HL-60 (cell line): ENCODE data around the gene RYR2.

Experiments
- DNase-seq, 2 experiments: peaks; one replicate each; pipeline ENCODE4 v3.0.0-alpha.2; 2010 to 2020; ENCODE audit warnings: low read depth in 1 of 2, low spot score in 1 of 2
- H3K27ac ChIP-seq: fragments of 250-450 bp; sonication (Bioruptor Pico); replicated peaks from 2 replicates; pipeline ENCODE4 v1.5.1; 2020; ENCODE audit warnings: mild to moderate bottlenecking, moderate library complexity
- H3K27me3 ChIP-seq: fragments of 250-450 bp; sonication (Bioruptor Pico); 2 replicates; pipeline ENCODE4 v1.5.1; 2021; ENCODE audit warnings: mild to moderate bottlenecking, moderate library complexity; ENCODE audit not compliant: insufficient read depth, poor library complexity, severe bottlenecking
- H3K4me3 ChIP-seq: replicated peaks from 2 replicates; pipeline ENCODE4 v1.5.1; 2011; ENCODE audit warnings: mild to moderate bottlenecking, control low read depth, low read length; ENCODE audit not compliant: insufficient read depth
- GABPA ChIP-seq: IDR thresholded peaks from 2 replicates; pipeline ENCODE4 v1.6.1; 2012; ENCODE audit warnings: low read depth
- POLR2AphosphoS5 ChIP-seq: IDR thresholded peaks from 2 replicates; pipeline ENCODE4 v1.6.1; 2012; ENCODE audit warnings: low read depth
- SPI1 ChIP-seq: IDR thresholded peaks from 2 replicates; pipeline ENCODE4 v1.6.1; 2012; ENCODE audit warnings: low read depth, mild to moderate bottlenecking, borderline replicate concordance
- TF ChIP-seq, protein P1 (sequence below): IDR thresholded peaks from 2 replicates; pipeline ENCODE4 v1.6.1; 2012; ENCODE audit warnings: low read depth; ENCODE audit not compliant: insufficient replicate concordance
- TF ChIP-seq, protein P2 (sequence below): IDR thresholded peaks from one replicate; pipeline ENCODE4 v1.5.1; 2011; ENCODE audit warnings: low read length, control low read depth, inconsistent platforms; ENCODE audit not compliant: insufficient read depth

Gene RYR2

DNA sequence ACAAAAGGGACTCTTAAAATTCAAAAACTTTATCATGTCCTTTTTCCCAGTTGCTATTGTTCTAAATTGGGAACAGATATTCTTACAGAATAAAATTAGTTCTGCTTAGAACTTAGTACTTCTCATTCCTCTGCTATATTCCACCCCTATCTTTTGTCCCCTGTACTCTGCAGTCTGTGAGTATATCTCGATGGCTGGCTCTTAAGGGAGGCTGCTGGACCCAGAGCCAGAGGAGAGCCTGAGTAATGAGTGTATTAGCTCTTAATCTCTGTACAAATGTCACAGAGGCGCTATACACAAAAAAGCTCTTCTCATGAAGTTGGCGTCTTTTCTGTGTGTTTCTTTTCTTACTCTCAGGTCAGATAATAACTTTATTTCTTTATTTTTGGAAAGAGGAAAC, 425.3 kb downstream of the RYR2 start:
- DNase-seq = no peak
- Histone ChIP-seq H3K27me3 (no peaks in the 10 kb centered on the region), H3K4me3 (no peak overlapping the region), H3K27ac (no peak overlapping the region)
- no peak for TF ChIP-seq POLR2AphosphoS5
- no peak for TF ChIP-seq GABPA
- TF ChIP-seq, protein P1, sequence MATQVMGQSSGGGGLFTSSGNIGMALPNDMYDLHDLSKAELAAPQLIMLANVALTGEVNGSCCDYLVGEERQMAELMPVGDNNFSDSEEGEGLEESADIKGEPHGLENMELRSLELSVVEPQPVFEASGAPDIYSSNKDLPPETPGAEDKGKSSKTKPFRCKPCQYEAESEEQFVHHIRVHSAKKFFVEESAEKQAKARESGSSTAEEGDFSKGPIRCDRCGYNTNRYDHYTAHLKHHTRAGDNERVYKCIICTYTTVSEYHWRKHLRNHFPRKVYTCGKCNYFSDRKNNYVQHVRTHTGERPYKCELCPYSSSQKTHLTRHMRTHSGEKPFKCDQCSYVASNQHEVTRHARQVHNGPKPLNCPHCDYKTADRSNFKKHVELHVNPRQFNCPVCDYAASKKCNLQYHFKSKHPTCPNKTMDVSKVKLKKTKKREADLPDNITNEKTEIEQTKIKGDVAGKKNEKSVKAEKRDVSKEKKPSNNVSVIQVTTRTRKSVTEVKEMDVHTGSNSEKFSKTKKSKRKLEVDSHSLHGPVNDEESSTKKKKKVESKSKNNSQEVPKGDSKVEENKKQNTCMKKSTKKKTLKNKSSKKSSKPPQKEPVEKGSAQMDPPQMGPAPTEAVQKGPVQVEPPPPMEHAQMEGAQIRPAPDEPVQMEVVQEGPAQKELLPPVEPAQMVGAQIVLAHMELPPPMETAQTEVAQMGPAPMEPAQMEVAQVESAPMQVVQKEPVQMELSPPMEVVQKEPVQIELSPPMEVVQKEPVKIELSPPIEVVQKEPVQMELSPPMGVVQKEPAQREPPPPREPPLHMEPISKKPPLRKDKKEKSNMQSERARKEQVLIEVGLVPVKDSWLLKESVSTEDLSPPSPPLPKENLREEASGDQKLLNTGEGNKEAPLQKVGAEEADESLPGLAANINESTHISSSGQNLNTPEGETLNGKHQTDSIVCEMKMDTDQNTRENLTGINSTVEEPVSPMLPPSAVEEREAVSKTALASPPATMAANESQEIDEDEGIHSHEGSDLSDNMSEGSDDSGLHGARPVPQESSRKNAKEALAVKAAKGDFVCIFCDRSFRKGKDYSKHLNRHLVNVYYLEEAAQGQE = no peak
- no peak for TF ChIP-seq SPI1
- TF ChIP-seq, protein P2, sequence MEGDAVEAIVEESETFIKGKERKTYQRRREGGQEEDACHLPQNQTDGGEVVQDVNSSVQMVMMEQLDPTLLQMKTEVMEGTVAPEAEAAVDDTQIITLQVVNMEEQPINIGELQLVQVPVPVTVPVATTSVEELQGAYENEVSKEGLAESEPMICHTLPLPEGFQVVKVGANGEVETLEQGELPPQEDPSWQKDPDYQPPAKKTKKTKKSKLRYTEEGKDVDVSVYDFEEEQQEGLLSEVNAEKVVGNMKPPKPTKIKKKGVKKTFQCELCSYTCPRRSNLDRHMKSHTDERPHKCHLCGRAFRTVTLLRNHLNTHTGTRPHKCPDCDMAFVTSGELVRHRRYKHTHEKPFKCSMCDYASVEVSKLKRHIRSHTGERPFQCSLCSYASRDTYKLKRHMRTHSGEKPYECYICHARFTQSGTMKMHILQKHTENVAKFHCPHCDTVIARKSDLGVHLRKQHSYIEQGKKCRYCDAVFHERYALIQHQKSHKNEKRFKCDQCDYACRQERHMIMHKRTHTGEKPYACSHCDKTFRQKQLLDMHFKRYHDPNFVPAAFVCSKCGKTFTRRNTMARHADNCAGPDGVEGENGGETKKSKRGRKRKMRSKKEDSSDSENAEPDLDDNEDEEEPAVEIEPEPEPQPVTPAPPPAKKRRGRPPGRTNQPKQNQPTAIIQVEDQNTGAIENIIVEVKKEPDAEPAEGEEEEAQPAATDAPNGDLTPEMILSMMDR = no peak

DNA sequence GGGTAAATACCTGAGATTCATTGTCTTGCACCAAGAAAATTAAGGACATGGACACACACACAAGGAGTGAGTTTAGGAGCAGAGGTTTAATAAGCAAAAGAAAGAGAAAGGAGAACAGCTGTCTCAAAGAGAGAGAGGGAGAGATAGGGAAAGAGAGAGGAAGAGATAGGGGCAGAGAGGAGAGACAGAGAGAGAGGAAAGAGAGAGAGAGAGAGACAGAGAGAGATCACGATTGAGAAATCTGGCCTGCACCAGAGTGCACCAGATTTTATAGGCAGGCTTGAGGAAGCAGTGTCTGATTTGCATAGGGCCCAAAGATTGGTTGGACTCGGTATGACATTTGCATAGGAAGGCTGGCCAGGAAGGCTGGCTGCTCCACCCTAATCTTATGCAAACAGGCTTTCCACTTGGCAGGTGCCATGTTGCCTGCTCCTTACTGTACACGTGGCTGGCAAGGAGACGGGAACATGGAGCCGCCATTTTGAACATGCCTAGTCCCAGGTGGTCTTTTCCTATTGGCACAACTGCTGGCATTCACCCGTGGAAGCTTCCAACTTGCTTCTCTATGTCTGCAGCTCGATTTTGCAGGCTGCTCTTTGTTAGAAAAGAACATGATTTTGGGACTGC, 428.8 kb downstream of the RYR2 start:
- Histone ChIP-seq H3K4me3 (no peak overlapping the region), H3K27ac (no peak overlapping the region), H3K27me3 (no peaks in the 10 kb centered on the region)
- DNase-seq = no peak
- TF ChIP-seq GABPA (no peak), SPI1 (no peak), POLR2AphosphoS5 (no peak)
- TF ChIP-seq, protein P2 = no peak
- TF ChIP-seq, protein P1 = no peak

DNA sequence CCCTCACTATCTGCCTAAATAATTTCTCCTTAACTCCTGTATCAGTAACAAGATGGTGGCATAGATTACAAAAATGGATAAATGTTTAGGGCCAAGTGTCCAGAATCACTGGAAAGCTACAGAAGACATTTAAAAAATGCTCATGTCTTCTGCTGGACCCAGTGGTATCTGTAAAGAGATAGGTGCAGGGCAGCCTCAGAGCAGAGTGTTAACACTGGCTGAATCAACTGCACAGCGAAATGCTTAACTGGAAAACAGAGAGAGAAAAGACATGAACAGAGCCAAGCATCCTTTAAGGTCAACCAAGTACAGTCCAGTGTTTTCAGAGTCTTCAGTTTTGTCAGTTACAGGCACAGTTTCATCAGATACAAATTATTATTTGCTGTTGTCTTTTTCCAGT, 429.4 kb downstream of the RYR2 start:
- Histone ChIP-seq H3K4me3 (no peak overlapping the region), H3K27ac (no peak overlapping the region), H3K27me3 (no peaks in the 10 kb centered on the region)
- no peak for DNase-seq
- TF ChIP-seq, protein P1 = no peak
- TF ChIP-seq GABPA (no peak), POLR2AphosphoS5 (no peak), SPI1 (no peak)
- TF ChIP-seq, protein P2 = no peak
